Activated gamma-delta T cell treated with Interleukin-2 at 50 U/mL for 16 hours (primary cell): ENCODE measurements around the gene NAGPA.
A peak's percentile ranks its signal among the peaks of the same experiment; 100 is the strongest.
"Not testable (repeated sequence)": the region's sequence is repeated elsewhere in the genome, so short reads cannot be mapped to it uniquely, and the experiment has no call there.

Experiments used
- DNase-seq: peaks from one replicate; pipeline ENCODE4 v3.0.0-alpha.2; 2020

NAGPA gene, protein sequence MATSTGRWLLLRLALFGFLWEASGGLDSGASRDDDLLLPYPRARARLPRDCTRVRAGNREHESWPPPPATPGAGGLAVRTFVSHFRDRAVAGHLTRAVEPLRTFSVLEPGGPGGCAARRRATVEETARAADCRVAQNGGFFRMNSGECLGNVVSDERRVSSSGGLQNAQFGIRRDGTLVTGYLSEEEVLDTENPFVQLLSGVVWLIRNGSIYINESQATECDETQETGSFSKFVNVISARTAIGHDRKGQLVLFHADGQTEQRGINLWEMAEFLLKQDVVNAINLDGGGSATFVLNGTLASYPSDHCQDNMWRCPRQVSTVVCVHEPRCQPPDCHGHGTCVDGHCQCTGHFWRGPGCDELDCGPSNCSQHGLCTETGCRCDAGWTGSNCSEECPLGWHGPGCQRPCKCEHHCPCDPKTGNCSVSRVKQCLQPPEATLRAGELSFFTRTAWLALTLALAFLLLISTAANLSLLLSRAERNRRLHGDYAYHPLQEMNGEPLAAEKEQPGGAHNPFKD

DNA sequence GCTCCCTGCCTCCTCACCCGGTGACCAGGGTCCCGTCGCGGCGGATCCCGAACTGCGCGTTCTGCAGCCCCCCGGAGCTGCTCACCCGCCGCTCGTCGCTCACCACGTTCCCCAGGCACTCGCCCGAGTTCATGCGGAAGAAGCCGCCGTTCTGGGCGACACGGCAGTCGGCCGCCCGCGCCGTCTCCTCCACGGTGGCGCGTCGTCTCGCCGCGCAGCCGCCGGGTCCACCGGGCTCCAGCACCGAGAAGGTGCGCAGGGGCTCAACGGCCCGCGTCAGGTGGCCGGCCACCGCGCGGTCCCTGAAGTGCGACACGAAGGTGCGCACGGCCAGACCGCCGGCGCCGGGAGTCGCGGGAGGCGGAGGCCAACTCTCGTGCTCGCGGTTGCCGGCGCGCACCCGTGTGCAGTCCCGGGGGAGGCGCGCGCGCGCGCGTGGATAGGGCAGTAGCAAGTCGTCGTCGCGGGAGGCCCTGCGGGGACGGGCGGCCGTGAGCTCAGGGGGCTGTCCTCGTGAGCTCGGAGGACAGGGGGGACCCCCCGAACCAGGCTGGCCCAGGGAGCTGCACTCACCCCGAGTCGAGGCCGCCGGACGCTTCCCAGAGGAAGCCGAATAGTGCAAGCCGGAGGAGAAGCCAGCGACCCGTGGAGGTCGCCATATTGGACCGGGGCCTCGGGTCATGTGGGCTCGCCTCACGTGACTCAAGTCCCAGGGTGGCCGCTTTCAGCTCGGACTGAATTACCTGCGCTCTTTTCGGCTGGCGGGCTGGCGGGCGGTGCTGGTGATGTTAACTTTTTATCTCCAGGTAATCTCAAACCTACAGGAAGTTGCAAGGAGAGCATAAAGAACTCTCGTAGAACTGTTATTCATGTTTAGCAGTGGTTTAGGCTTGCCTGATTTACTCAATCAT, at the start of gene NAGPA:
Gene NAGPA, minus strand, starts transcription at position 680 of the 911 bp plus-strand sequence. Its CDS starts 21 bp downstream, at position 659.
- peak; percentile 80 for DNase-seq

GRCh38 chr16:5080996-5081395, 47.3 kb upstream of the NAGPA start:
- not testable (repeated sequence) for DNase-seq

DNA sequence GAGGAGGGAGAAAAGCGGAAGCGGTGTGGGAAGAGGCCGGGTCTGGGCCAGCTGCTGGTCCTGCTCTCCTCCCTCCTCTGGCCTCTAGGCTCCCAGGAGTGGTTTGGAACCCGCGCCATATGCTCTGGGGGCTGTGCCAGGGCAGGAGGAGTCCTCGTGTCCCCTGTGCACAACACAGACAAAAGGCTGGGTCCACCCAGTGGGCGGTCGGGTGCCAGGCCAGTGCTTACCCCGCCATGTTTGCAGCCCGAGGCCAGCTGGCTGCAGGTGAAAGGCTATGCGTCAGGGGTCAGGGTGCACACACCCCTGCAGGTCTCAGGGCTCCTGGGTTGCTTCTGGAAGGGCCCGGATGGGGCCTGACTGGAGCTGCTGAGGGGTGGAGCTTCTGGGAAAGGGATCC, 46.7 kb upstream of the NAGPA start:
- not testable (repeated sequence) for DNase-seq

GRCh38 chr16:5078626-5079025, 44.9 kb upstream of the NAGPA start:
- DNase-seq: no peak

DNA sequence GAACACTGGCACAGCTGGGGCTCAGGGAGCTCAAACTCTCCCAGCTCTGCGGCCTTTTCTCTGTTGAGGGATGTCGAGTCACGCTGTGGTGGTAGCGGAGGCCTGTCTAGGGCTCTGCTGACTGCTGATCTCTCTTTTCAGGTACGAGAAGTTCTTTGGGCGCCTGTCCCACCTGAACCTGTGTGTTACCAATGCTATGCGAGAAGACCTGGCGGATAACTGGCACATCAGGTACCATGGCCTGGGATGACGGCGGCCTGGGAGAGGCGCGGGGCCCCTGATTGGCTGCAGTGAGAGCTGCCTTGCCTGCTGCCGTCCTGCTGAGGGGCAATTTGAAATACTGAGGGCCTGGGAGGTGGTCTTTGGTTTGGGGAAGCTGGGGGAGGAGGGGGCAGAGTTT, 43.6 kb upstream of the NAGPA start:
- DNase-seq: no peak

GRCh38 chr16:5075637-5076036, 41.9 kb upstream of the NAGPA start:
- no peak for DNase-seq

DNA sequence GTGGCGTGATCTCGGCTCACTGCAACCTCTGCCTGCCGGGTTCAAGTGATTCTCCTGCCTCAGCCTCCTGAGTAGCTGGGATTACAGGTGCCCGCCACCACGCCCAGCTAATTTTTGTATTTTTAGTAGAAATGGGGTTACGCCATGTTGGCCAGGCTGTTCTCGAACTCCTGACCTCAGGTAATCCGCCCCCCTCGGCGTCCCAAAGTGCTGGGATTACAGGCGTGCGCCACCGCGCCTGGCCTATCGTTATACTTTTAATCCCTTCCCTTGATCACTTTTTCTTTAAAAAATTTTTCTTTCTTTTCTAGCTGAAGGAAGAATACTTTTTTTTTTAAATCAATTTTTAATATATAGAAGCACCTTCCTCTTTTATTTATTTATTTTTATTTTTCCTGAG, 40.0 kb upstream of the NAGPA start:
- not testable (repeated sequence) for DNase-seq

DNA sequence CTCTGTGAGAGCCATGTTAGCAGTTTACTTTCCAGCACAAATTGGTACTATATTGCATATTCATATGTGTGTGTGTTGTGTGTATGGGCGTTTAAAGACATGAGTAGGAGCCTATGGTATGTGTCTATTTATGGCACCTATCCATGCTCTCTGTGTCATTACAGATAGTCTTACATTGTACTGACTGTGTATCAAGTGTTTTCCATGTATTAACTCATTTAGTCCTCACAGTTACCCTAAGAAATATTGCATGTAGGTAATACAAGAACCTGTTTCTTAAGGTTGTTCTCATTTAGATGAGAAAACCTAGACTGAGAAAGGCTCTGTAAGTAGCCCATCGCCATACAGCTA, 39.5 kb upstream of the NAGPA start:
- no peak for DNase-seq

DNA sequence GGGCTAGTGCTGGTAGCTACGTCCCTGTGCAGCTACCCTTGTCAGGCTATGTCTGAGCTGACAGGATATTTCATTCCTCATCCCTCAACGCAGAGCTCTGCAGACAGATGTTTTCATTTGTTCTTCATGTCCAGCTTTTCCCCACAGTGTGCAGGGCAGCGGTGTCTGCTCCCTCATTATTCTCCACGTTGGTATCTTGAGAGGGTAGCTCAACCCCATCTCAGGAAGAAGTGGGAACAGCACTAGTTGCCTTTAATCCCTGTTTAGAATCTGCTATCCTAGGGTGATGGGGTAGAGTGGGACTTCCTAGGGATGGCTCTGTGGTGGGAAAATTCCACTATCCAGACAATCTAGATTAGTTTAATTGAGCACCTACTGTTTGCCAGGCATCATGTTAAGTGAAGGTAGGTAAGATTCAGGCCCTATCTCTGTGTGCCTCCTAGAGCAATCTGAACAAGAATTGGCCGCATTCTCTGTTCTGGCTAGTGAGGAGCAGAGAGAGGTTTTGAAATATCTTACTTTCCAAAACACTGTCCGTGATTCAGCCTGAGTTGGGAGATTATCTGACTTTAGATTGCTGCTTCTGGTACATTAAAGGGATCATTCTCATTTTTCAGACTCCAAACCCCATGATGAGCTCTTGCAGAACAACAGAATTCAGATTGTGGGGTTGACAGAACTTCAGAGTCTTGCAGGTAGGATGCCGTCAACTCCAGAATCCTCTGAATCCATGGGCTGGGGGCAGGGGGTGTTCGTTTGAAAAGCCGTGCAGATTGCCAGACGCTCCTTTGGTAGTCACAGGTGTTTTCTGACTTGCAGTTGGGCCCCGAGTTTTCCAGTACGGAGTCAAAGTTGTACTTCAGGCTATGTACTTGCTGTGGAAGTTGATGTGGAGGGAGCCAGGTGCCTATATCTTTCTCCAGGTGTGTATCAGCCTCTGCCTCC, 38.9 kb upstream of the NAGPA start:
- no peak for DNase-seq

DNA sequence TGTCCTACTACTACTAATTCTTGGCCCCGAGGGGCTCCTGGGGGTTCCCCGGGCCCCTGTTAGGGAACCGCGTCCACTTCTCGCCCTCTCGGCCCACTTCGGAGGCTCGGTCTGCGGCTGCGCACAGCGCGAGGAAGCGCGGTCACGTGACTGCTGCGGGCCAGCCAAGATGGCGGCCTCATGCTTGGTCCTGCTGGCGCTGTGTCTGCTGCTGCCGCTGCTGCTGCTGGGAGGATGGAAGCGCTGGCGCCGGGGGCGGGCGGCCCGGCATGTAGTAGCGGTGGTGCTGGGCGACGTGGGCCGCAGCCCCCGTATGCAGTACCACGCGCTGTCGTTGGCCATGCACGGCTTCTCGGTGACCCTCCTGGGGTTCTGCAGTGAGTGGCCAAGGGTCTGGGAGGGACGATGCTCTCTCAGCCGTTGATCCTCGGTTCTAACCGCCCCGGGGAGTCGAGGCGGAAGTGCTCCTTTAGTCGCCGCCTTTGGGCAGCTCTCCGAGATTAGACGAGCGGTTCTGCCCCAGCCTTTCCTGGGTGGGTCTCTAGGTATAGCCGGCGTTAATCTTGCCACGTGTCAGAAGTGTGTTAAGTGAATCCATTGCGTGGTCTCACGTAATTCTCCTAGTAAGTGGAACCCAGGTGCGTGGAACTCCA, 38.1 kb upstream of the NAGPA start, which contains the start of gene ALG1:
Gene ALG1, plus strand, starts transcription at position 163 of the 653 bp plus-strand sequence. Its CDS starts 7 bp downstream, at position 170.
- peak; percentile 85 for DNase-seq

GRCh38 chr16:5071341-5071680, 37.6 kb upstream of the NAGPA start:
- DNase-seq: no peak

DNA sequence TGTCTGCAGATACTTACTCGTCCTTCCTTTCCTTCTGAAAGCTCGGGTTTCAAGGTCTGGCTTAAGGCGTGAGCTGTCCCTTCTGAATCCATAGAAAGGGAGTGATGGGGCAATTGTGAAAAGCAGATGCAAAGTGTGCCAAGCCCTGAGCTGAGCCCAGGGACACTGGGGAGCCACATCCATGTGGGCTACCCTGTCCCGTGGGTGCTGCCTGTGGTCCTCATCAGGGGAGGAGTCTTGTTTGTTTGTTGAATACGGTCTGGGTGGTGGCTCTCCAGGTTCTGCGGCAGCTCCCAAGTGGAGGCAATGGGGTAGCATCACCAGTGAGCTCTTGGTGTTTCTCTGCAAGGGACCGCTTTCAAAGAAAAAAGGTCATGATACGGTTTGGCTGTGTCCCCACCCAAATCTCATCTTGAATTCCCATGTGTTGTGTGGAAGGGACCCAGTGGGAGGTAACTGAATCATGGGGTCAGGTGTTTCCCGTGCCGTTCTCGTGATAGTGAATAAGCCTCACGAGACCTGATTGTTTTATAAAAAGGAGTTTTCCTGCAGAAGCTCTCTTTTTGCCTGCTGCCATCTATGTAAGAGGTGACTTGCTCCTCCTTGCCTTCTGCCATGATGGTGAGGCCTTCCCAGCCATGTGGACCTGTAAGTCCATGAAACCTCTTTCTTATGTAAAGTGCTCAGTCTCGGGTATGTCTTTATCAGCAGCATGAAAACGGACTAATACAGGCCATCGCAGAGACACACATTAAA, 36.9 kb upstream of the NAGPA start:
- DNase-seq: no peak

GRCh38 chr16:5069854-5070253, 36.1 kb upstream of the NAGPA start:
- DNase-seq: no peak

GRCh38 chr16:5069048-5069447, 35.3 kb upstream of the NAGPA start:
- no peak for DNase-seq

DNA sequence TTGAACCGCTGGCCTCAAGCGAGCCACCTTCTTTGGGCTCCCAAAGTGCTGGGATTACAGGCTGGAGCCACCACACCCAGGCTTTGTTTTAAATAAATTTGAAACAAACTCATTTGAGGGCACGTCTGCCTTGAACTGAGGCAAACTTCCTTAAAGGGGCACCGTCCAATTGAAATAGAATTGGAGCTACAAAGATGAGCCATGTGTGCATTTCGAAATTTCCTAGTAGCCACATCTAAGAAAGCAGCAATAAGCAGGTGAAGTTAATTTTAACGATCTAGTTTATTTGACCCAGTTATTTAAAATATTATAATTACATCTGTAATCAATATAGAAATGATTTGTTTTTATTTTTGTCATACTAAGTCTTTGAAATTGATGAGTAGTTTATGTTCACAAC, 32.8 kb upstream of the NAGPA start:
- DNase-seq: no peak

DNA sequence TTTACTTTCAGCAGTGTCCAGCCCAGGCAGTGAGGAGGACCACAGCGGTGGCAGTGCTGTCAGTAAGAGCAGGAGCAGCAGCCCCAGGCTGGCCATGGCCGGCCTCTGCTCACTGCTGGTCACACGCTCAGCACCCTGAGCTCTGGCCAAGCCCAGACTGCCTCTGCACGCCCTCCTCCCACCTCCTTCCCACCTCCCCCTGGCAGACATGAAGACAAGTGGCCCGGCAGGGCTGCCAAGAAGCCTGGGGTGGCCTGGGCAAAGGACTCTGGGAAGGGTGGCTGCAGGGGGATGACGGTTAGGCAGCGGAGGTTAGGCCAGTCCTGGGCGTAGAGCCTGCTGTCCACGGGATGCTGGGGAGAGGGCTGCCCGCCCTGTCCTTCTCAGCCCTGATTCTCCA, 32.1 kb upstream of the NAGPA start, which contains the start of gene C16orf89:
Gene C16orf89, minus strand, starts transcription at position 144 of the 400 bp plus-strand sequence. Its CDS starts 48 bp downstream, at position 96.
- DNase-seq: no peak

- DNase-seq: no peak
These were observed 31.6 kb upstream of the NAGPA start for GRCh38 chr16:5065326-5065725.

- no peak for DNase-seq
These were observed 31.2 kb upstream of the NAGPA start for GRCh38 chr16:5064915-5065314.

- DNase-seq: no peak
These were observed 29.3 kb upstream of the NAGPA start for GRCh38 chr16:5062790-5063765.

GRCh38 chr16:5062051-5062450, 28.3 kb upstream of the NAGPA start:
- no peak for DNase-seq
